Aorta (tissue), 5 donors: ENCODE data around the gene B3GALT4. TPM values are rescaled to one million over a fixed set of nuclear protein-coding genes. Genes with fewer than 3 reads are reported as not detected.

ENCODE experiments used
- ATAC-seq: fragments of 200-7000 bp; cut with Tn5 transposase; one replicate; pipeline ENCODE4 v1.9.1; 2022; ENCODE audit warnings: moderate library complexity; ENCODE audit not compliant: low FRiP score
- DNase-seq, 2 donors: peaks; one replicate each; pipeline ENCODE4 v3.0.0-alpha.2; 2020
- H3K27ac ChIP-seq, 2 donors: one replicate each; pipeline ENCODE4 v1.5.1; 2013; ENCODE audit warnings: low read length in 2 of 2, mild to moderate bottlenecking in 2 of 2, moderate library complexity in 2 of 2, control low read depth in 1 of 2, inconsistent platforms in 1 of 2, low read depth in 1 of 2
- H3K27me3 ChIP-seq, 2 donors: one replicate each; pipeline ENCODE4 v1.6.1; 2013; ENCODE audit warnings: control low read depth in 1 of 2, low read length in 1 of 2, mild to moderate bottlenecking in 1 of 2, moderate library complexity in 1 of 2; ENCODE audit not compliant: insufficient read depth in 2 of 2, control insufficient read depth in 1 of 2
- H3K36me3 ChIP-seq, 2 donors: one replicate each; pipeline ENCODE4 v1.6.1; 2013; ENCODE audit warnings: control low read depth in 1 of 2, low read length in 1 of 2, mild to moderate bottlenecking in 1 of 2; ENCODE audit not compliant: insufficient read depth in 2 of 2, control insufficient read depth in 1 of 2
- H3K4me1 ChIP-seq, 2 donors: one replicate each; pipeline ENCODE4 v1.6.1; 2013; ENCODE audit warnings: low read length in 2 of 2, control low read depth in 1 of 2, mild to moderate bottlenecking in 1 of 2, moderate library complexity in 1 of 2; ENCODE audit not compliant: insufficient read depth in 2 of 2, control insufficient read depth in 1 of 2
- H3K4me3 ChIP-seq, 2 donors: one replicate each; pipeline ENCODE4 v1.5.1; 2013; ENCODE audit warnings: low read length in 2 of 2, control low read depth in 1 of 2, mild to moderate bottlenecking in 1 of 2
- H3K9me3 ChIP-seq: one replicate; pipeline ENCODE4 v1.6.1; 2013; ENCODE audit warnings: mild to moderate bottlenecking, low read length; ENCODE audit not compliant: control insufficient read depth
- WGBS, 2 donors: extraction: QIAGEN DNeasy Blood & Tissue Kit; methylation state at CpG; one replicate each; pipeline ENCODE4 v1.1.7; 2013; 5-methylcytosine and 5-hydroxymethylcytosine counted together
- intact Hi-C, 2 donors: fragments of 100-400 bp; cut with DNase I; formaldehyde crosslinking; loops; one replicate each; pipeline versions ENCODE4 v1.14.2 to v1.15.0; 2022
- polyA plus RNA-seq, 2 donors: library from polyadenylated mRNA; stranded (reverse); fragments of 200-250 nt; gene quantifications; one replicate each; pipeline ENCODE4 v1.2.3, GENCODE V29; 2013
- total RNA-seq, 2 donors: library from RNA; stranded (reverse); fragmentation: NEBNext Ultra II Directional; extraction: Animal tissue kit (Norgen Biotek cat#: 25700); gene quantifications; one replicate each; pipeline ENCODE4 v1.2.1, GENCODE V29; 2021
- donor health status: healthy with polysubstance abuse.
- donor health status: Bipolar disorder and iron deficiency.
- donor health status: DM: no; HTN: no; CAD: no.
- donor health status: DM: no; HTN: no; CAD: no.
- donor health status: DM: yes; HTN: yes; CAD: no.

The B3GALT4 gene
- total and polyA plus RNA-seq, 4 donors = 8.3 to 17.0 (median 13.5) TPM

DNA sequence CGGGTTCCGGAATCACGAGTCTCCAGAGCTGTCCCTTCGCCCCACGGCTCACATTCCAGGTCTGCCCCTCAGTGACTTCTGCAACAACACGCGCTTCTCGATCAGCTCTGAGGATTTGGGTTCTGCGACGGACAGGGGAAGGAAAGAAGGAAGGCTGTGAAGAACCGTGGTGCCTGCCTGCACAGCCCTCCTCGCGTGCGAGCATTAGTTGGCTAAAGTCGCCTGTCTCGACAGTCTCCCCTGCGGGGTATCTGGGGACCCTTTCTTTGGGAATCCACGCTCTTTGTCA is 28.3 kb upstream of the B3GALT4 start:
- DNase-seq = no peak
- 0 to 1% methylated on average over 15 to 18 of the region's 18 CpGs for WGBS, 2 donors
- Histone ChIP-seq H3K36me3 (no peaks in the 10 kb centered on the region), H3K9me3 (no peaks in the 10 kb centered on the region), H3K4me3 (peak overlapping the region in 1 of 2 donors; percentile 35), H3K4me1 (no peaks in the 10 kb centered on the region), H3K27me3 (no peaks in the 10 kb centered on the region), H3K27ac (peak overlapping the region; percentile 24 to 97)
- ATAC-seq = peak; percentile 34
- intact Hi-C loops = loop anchor here (1.0 to 5.0 kb wide), 7 partner anchors 36 to 234 kb away; partner anchors contain the start of genes RXRB (in 1 of the 2) and SLC39A7 (in 1 of the 2)

DNA sequence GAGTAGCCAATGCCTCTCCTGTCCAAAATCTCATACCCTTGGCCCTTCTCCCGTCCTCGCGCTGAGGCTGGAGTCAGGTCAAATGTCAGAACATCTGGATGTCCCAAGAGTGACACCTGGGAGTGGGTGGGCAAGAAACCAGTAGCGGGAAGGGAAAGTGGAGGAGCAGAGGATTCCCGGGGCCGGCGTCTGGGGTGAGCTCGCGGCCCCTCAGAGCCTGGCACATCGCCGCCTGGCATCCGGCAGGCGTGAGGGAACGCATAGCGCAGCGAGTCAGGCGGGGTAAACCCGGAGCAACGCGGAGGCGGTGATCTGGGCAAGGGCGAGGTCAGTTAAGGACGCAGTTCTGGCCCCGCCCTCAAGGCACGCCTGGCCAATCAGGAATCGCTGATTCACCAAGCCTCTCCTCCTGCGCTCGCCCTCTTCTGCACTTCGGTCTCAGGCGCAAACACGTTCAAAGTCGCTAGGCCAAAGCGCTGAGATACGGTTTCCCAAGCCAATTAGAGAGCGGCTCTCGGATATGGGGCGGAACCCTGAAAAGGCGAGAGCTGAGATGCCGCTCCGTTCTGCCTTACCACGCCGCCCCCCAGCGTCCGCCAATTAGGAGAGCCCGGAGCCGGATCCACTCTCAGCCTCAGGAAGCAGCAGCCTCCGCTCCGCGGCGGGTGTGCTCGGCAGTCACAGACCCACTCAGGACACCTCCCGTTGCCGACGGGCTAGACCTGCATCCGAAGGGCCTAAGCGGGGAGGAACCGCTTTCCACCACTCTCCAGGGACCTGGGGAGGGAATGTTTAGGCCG is 27.8 kb upstream of the B3GALT4 start:
- no peaks in the 10 kb centered on the region for H3K27me3 ChIP-seq
- no peaks in the 10 kb centered on the region for H3K36me3 ChIP-seq
- intact Hi-C loops = loop anchor here (1.0 to 5.0 kb wide), 8 partner anchors 36 to 235 kb away; partner anchors contain the start of genes RXRB (in 1 of the 2) and SLC39A7 (in 1 of the 2)
- 0% methylated on average over 58 of the region's 58 CpGs for WGBS, 2 donors
- H3K9me3 ChIP-seq = no peaks in the 10 kb centered on the region
- no peaks in the 10 kb centered on the region for H3K4me1 ChIP-seq
- ATAC-seq = peak; percentile 98
- peak; percentile 98 for DNase-seq
- peak overlapping the region; percentile 88 to 97 for H3K27ac ChIP-seq
- peak overlapping the region; percentile 44 to 47 for H3K4me3 ChIP-seq

DNA sequence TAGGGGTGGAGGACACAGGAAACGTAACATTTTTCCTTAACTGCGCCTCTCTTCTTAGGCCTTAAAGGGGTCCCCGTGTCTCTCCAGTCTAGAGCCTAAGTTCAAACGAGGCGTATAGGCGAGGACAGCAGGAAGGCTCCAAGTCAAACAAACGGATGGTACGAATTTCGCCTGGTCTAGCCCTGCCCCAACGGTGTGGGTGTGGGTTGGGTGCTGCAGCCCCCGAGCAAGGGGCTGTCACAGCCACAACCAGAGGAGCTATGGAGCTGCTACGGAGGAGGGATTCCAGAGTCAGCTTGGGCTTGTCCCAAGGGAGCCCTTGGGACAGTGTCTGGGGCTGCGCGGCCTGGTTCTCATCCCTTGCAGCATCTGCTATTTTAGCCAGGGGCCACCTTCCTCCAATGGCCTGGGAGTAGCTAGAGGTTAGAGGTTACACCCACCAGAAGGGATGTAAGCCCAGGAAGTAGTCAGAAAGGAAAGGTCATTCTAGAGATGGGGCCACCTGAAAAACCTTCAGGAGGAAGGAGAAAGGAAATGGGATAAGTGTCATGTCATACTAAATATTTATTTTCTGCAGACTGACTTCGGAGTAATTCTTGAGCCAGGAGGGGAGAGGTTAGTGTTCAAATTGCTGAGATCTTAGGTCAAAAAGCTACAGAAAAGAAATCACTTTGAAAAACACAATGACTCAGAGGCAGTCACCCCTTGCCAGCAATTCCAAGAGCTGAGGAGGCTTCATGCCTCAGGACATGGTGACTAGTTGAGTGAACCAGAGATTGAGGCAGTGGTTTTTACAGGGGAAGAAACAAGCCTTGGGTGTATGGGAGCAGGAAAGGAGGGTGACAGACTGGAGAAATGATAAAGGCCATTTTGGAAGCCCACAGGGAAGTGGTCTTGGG is 26.9 kb upstream of the B3GALT4 start:
- 3 to 5% methylated on average over 15 of the region's 15 CpGs for WGBS, 2 donors
- Histone ChIP-seq H3K36me3 (no peaks in the 10 kb centered on the region), H3K4me3 (peak overlapping the region; percentile 44 to 47), H3K9me3 (no peaks in the 10 kb centered on the region), H3K27ac (peak overlapping the region; percentile 88), H3K27me3 (no peaks in the 10 kb centered on the region), H3K4me1 (no peaks in the 10 kb centered on the region)
- intact Hi-C loops = loop anchor here (1.0 to 5.0 kb wide), 6 partner anchors 37 to 233 kb away; partner anchors contain the start of genes RXRB (in 1 of the 2) and SLC39A7 (in 1 of the 2)
- DNase-seq (peak in 1 of 2 donors; percentile 53), ATAC-seq (peak; percentile 3)

DNA sequence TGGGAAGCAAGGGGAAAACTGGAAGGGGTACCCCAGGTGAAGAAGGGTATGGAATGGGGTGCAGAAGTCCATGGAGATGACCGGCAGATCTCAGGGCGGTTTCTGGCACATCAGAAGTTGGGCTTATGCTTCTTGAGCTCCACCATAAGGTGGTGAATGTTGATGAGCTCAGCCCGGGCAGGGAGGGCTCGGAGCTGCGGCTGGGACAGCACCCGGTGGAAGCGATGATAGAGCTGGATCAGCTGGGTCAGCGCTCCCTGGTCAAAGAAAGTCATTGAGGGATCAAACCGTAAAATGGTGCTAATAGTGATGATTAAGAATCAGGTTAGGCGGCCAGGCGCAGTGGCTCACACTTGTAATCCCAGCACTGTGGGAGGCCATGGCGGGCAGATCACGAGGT is 26.2 kb upstream of the B3GALT4 start:
- no peaks in the 10 kb centered on the region for H3K36me3 ChIP-seq
- intact Hi-C loops = no loop called here
- ATAC-seq (no peak), DNase-seq (no peak)
- WGBS, 2 donors = 91 to 97% methylated on average over 13 of the region's 13 CpGs
- H3K4me3 ChIP-seq = no peak overlapping the region
- no peaks in the 10 kb centered on the region for H3K9me3 ChIP-seq
- H3K4me1 ChIP-seq = no peaks in the 10 kb centered on the region
- no peak overlapping the region for H3K27ac ChIP-seq
- no peaks in the 10 kb centered on the region for H3K27me3 ChIP-seq

DNA sequence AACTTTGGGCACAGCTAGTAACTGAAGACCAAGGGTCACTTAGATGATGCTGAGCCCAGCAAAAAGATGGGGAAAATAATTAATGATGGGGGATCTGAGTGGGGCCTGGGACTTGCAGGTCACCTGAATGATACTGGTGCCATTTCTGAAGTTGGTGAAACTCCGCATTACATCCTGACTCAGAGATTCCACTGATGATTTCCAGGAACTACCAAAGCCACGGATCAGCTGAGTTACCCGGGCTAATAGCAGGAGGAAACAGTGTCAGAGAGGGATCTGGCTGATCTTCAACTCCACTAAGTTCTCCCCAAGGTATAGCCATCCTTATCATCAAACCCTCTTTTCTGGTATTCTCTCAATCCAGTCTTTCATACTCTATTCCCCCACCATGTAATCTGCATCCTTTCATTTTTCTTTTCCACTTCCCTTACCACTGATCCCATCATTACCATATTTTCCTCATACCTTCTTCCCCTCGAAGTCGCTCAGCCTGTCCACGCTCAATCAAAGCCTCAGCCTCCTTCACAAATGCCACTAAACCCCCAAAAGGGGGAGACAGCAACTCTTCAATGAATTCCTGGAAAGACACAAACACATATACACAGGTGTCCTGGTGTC is 25.4 kb upstream of the B3GALT4 start:
- no peaks in the 10 kb centered on the region for H3K9me3 ChIP-seq
- 83 to 89% methylated on average over 6 of the region's 6 CpGs for WGBS, 2 donors
- H3K36me3 ChIP-seq = no peaks in the 10 kb centered on the region
- H3K4me1 ChIP-seq = no peaks in the 10 kb centered on the region
- DNase-seq = no peak
- intact Hi-C loops = no loop called here
- ATAC-seq = no peak
- no peak overlapping the region for H3K4me3 ChIP-seq
- no peaks in the 10 kb centered on the region for H3K27me3 ChIP-seq
- no peak overlapping the region for H3K27ac ChIP-seq

DNA sequence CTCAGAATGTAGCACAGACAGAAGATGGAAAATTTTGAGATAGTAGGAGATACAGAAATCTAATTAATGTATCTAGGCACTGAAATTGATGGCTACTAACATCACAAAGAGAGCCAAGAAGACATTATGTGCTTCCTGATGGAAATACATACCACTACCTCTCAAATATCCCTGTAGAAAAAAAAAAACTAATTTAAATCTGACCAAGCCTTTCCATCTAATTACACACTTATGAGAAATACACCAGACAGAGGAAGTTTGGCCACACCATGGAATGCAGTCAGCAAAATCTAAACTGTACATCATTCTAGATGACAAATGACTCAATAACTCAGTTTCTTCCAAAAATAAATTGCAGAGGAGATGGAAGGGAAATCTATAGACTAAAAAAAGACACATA is 24.2 kb upstream of the B3GALT4 start:
- no peak for DNase-seq
- Histone ChIP-seq H3K27ac (no peak overlapping the region), H3K27me3 (no peaks in the 10 kb centered on the region), H3K9me3 (no peaks in the 10 kb centered on the region), H3K4me3 (no peak overlapping the region), H3K4me1 (no peaks in the 10 kb centered on the region), H3K36me3 (no peaks in the 10 kb centered on the region)
- ATAC-seq = no peak
- intact Hi-C loops = no loop called here

DNA sequence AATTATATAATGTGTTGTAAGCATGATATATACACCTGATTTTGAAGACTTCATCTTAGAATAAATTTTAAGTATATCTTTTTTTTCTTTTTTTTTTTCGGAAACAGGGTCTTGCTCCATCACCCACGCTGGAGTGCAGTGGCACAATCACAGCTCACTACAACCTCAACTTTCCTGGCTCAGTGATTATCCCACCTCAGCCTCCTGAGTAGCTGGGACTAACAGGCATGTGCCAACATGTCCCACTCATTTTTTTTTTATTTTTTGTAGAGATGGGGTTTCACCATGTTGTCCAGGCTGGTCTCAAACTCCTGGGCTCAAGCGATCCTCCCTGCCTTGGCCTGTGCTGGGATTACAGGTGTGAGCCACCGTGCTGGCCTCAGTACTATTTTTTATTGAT is 22.3 kb upstream of the B3GALT4 start:
- Histone ChIP-seq H3K36me3 (no peaks in the 10 kb centered on the region), H3K9me3 (no peaks in the 10 kb centered on the region), H3K27me3 (no peaks in the 10 kb centered on the region), H3K4me3 (no peak overlapping the region), H3K4me1 (no peaks in the 10 kb centered on the region), H3K27ac (no peak overlapping the region)
- intact Hi-C loops = no loop called here
- DNase-seq (no peak), ATAC-seq (no peak)
- WGBS, 2 donors = 89 to 90% methylated on average over 4 of the region's 4 CpGs

DNA sequence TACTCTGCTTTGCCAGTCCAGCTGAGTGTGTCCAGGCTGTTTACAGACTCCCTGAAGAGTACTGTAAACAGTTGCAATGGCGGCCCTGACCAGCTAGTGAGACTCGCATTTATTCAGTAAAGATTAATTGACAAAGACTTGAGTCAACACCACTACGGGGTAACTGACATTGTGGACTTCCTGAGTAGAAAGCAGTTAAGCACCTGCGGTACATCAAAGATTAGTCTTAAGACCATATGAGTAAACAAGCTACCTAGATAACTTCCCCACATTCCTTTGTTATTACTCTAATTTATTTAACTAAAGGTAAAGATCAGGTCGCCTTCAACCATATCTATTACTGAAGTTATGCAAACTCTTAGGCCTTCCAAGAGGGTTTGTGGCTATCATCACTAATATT is 17.9 kb upstream of the B3GALT4 start:
- no peak for DNase-seq
- Histone ChIP-seq H3K36me3 (no peaks in the 10 kb centered on the region), H3K27me3 (no peaks in the 10 kb centered on the region), H3K4me1 (no peaks in the 10 kb centered on the region), H3K9me3 (no peaks in the 10 kb centered on the region), H3K4me3 (no peak overlapping the region), H3K27ac (no peak overlapping the region)
- intact Hi-C loops = no loop called here
- no peak for ATAC-seq
- 86% methylated on average over 5 of the region's 5 CpGs for WGBS, 2 donors
